HepG2 (cell line): ENCODE measurements around the gene ATG4A. TPM values are rescaled to one million over a fixed set of nuclear protein-coding genes. Genes with fewer than 3 reads are reported as not detected.

Experiments
- ATAC-seq: fragments of 200-7000 bp; cut with Tn5 transposase; 3 replicates; pipeline ENCODE4 v1.9.1; 2020; ENCODE audit warnings: mild to moderate bottlenecking, moderate library complexity
- BruUV-seq: library from RNA; stranded (reverse); fragments of 400-500 nt; replicated peaks from 2 replicates; lab custom pipeline; 2021; lab: Mats Ljungman, UMichigan
- CTCF ChIA-PET: fragments of 300-600 bp; formaldehyde crosslinking; extraction: SDS; loops from one replicate; lab custom pipeline; 2021; ENCODE audit warnings: low total read pairs, inconsistent platforms, low intra/inter-chr PET ratio; lab: Yijun Ruan, JAX
- POLR2A ChIA-PET: fragments of 350-600 bp; sonication (Branson Sonifier 250); formaldehyde crosslinking; loops from one replicate; lab custom pipeline; 2020; ENCODE audit warnings: antibody characterized with exemption, inconsistent platforms; lab: Yijun Ruan, JAX
- DNase-seq: peaks from one replicate; pipeline ENCODE4 v3.0.0-alpha.2; 2015; ENCODE audit warnings: low spot score
- FAIRE-seq: peaks from 3 replicates; lab custom pipeline; 2011; peaks lifted over from hg19 to GRCh38; lab: Jason Lieb, UNC
- H2AFZ ChIP-seq: one replicate; pipeline ENCODE4 v1.6.1; 2011; ENCODE audit warnings: low read length, inconsistent platforms
- H3K27ac ChIP-seq: fragments of 300-600 bp; 3 replicates; pipeline ENCODE4 v1.8.0; 2011; ENCODE audit warnings: mixed run types, mild to moderate bottlenecking, mixed read lengths, low read length, inconsistent platforms; ENCODE audit not compliant: insufficient read depth; ENCODE audit errors: extremely low read length
- H3K27me3 ChIP-seq, 2 experiments: fragments of 200-600 bp in 1 of 2; 2 replicates in 1 of 2; 3 replicates in 1 of 2; pipeline versions ENCODE4 v1.6.0 to v1.8.0; 2011; ENCODE audit warnings: low read length in 2 of 2, mild to moderate bottlenecking in 2 of 2, moderate library complexity in 2 of 2, inconsistent platforms in 1 of 2; ENCODE audit not compliant: insufficient read depth in 2 of 2, control insufficient read depth in 1 of 2
- H3K36me3 ChIP-seq, 2 experiments: fragments of 200-600 bp in 1 of 2; replicated peaks in 1 of 2; 2 replicates in 1 of 2; 3 replicates in 1 of 2; pipeline versions ENCODE4 v1.5.1 to v1.8.0; 2011; ENCODE audit warnings: low read length in 2 of 2, inconsistent platforms in 1 of 2; ENCODE audit not compliant: insufficient read depth in 2 of 2, control insufficient read depth in 1 of 2
- H3K4me1 ChIP-seq: 2 replicates; pipeline ENCODE4 v1.5.1; 2012; ENCODE audit warnings: low read length, inconsistent platforms; ENCODE audit not compliant: insufficient read depth
- H3K4me2 ChIP-seq: 2 replicates; pipeline ENCODE4 v1.6.0; 2011; ENCODE audit warnings: low read depth, low read length, inconsistent platforms
- H3K4me3 ChIP-seq, 3 experiments: fragments of 200-600 bp in 1 of 3; sonication (generic), shearing (Covaris generic) in 1 of 3; replicated peaks in 1 of 3; 2 replicates each; pipeline ENCODE4 v1.5.1; 2011 to 2016; ENCODE audit warnings: low read length in 3 of 3, inconsistent platforms in 2 of 3, low read depth in 2 of 3, mild to moderate bottlenecking in 2 of 3, control low read depth in 1 of 3, mixed read lengths in 1 of 3; ENCODE audit not compliant: insufficient read depth in 1 of 3
- H3K79me2 ChIP-seq: one replicate; pipeline ENCODE4 v1.6.1; 2011; ENCODE audit warnings: low read length, inconsistent platforms; ENCODE audit not compliant: insufficient read depth
- H3K9ac ChIP-seq: 2 replicates; pipeline ENCODE4 v1.6.0; 2011; ENCODE audit warnings: mild to moderate bottlenecking, low read depth, low read length, inconsistent platforms; ENCODE audit not compliant: insufficient read depth
- H3K9me3 ChIP-seq: 2 replicates; pipeline ENCODE4 v1.5.1; 2012; ENCODE audit warnings: mild to moderate bottlenecking, low read length
- H4K20me1 ChIP-seq: 2 replicates; pipeline ENCODE4 v1.6.0; 2011; ENCODE audit warnings: inconsistent platforms, mild to moderate bottlenecking, low read length, moderate library complexity; ENCODE audit not compliant: insufficient read depth
- ATF4 ChIP-seq, 2 experiments: fragments of 450-650 bp in 1 of 2; sonication (generic) in 1 of 2; formaldehyde crosslinking; IDR thresholded peaks; 2 replicates each; pipeline versions ENCODE4 v1.5.0 to v1.8.0; 2020 to 2022; ENCODE audit warnings: mild to moderate bottlenecking in 1 of 2, missing genetic modification reagents in 1 of 2
- EHMT2 ChIP-seq: fragments of 200-600 bp; sonication (generic); IDR thresholded peaks from 2 replicates; pipeline ENCODE4 v1.7.0; 2017; ENCODE audit warnings: antibody characterized with exemption, low read depth, low read length, borderline replicate concordance
- GATAD2A ChIP-seq: IDR thresholded peaks from 2 replicates; pipeline ENCODE4 v1.6.1; 2016
- MED13 ChIP-seq: sonication (generic); formaldehyde crosslinking; IDR thresholded peaks from 2 replicates; pipeline ENCODE4 v1.5.0; 2020; ENCODE audit warnings: missing genetic modification reagents
- NAIF1 ChIP-seq: sonication (generic); formaldehyde crosslinking; IDR thresholded peaks from 2 replicates; pipeline ENCODE4 v1.5.0; 2020; ENCODE audit warnings: mild to moderate bottlenecking, missing genetic modification reagents, borderline replicate concordance
- NCOA5 ChIP-seq: sonication (generic); formaldehyde crosslinking; IDR thresholded peaks from 2 replicates; pipeline ENCODE4 v1.4.0; 2020; ENCODE audit warnings: missing genetic modification reagents
- NFIB ChIP-seq: sonication (generic); formaldehyde crosslinking; IDR thresholded peaks from 2 replicates; pipeline ENCODE4 v1.9.0; 2021; ENCODE audit warnings: missing genetic modification reagents, mild to moderate bottlenecking, borderline replicate concordance
- NR3C1 ChIP-seq: sonication (generic); formaldehyde crosslinking; IDR thresholded peaks from 2 replicates; pipeline ENCODE4 v1.4.0; 2020; ENCODE audit warnings: missing genetic modification reagents
- PHF20 ChIP-seq: sonication (generic); formaldehyde crosslinking; IDR thresholded peaks from 2 replicates; pipeline ENCODE4 v1.5.0; 2020; ENCODE audit warnings: mild to moderate bottlenecking, missing genetic modification reagents
- SCMH1 ChIP-seq: sonication (generic); formaldehyde crosslinking; IDR thresholded peaks from 2 replicates; pipeline ENCODE4 v1.9.0; 2021; ENCODE audit warnings: missing genetic modification reagents, mild to moderate bottlenecking, borderline replicate concordance
- SIX4 ChIP-seq: sonication (generic); formaldehyde crosslinking; IDR thresholded peaks from 2 replicates; pipeline ENCODE4 v1.4.0; 2020; ENCODE audit warnings: missing genetic modification reagents
- SOX13 ChIP-seq, 3 experiments: fragments of 450-650 bp in 1 of 3; sonication (generic) in 1 of 3; formaldehyde crosslinking in 1 of 3; IDR thresholded peaks in 2 of 3; conservative IDR thresholded peaks in 1 of 3; 2 replicates each; pipeline versions ENCODE4 v1.5.0 to v1.6.1; 2016 to 2020; ENCODE audit warnings: antibody characterized with exemption in 1 of 3, mild to moderate bottlenecking in 1 of 3, missing compliant biosample characterization in 1 of 3, missing genetic modification reagents in 1 of 3, moderate library complexity in 1 of 3
- ZBTB37 ChIP-seq: sonication (generic); formaldehyde crosslinking; IDR thresholded peaks from 2 replicates; pipeline ENCODE4 v1.4.0; 2020; ENCODE audit warnings: mild to moderate bottlenecking, missing genetic modification reagents
- ZFX ChIP-seq: sonication (generic); formaldehyde crosslinking; IDR thresholded peaks from 2 replicates; pipeline ENCODE4 v1.4.0; 2020; ENCODE audit warnings: mild to moderate bottlenecking, low read depth, missing genetic modification reagents, moderate library complexity
- ZMYM3 ChIP-seq: sonication (generic); formaldehyde crosslinking; IDR thresholded peaks from 2 replicates; pipeline ENCODE4 v1.5.1; 2020; ENCODE audit warnings: mild to moderate bottlenecking, missing genetic modification reagents
- ZNF441 ChIP-seq: sonication (generic); formaldehyde crosslinking; IDR thresholded peaks from 2 replicates; pipeline ENCODE4 v1.7.0; 2021; ENCODE audit warnings: missing genetic modification reagents, borderline replicate concordance
- ZNF660 ChIP-seq: sonication (generic); formaldehyde crosslinking; IDR thresholded peaks from 2 replicates; pipeline ENCODE4 v1.5.1; 2020; ENCODE audit warnings: mild to moderate bottlenecking, low read depth, missing genetic modification reagents, borderline replicate concordance
- ZNF780A ChIP-seq: sonication (generic); formaldehyde crosslinking; IDR thresholded peaks from 2 replicates; pipeline ENCODE4 v1.8.0; 2022; ENCODE audit warnings: mild to moderate bottlenecking, missing genetic modification reagents, moderate library complexity
- ZNF83 ChIP-seq: sonication (generic); formaldehyde crosslinking; IDR thresholded peaks from 2 replicates; pipeline ENCODE4 v1.4.0; 2020; ENCODE audit warnings: missing genetic modification reagents, mild to moderate bottlenecking, borderline replicate concordance
- WGBS: methylation state at CpG from one replicate; pipeline ENCODE4 v1.1.6; 2017; ENCODE audit warnings: low lambda C conversion rate; 5-methylcytosine and 5-hydroxymethylcytosine counted together
- in situ Hi-C: cut with HindIII; loops from 2 replicates; pipeline ENCODE4 v1.10.0; 2017; ENCODE audit warnings: low pct_unique_long_range_greater_than_20kb; ENCODE audit not compliant: extremely low pct_ligation_motif_present
- intact Hi-C: fragments of 100-400 bp; cut with micrococcal nuclease; formaldehyde crosslinking; loops from one replicate; pipeline ENCODE4 v1.10.0; 2022; ENCODE audit not compliant: unreplicated experiment
- polyA plus RNA-seq, 8 experiments: library from polyadenylated mRNA; depleted of rRNA in 3 of 8; stranded (reverse) in 7 of 8; unstranded in 1 of 8; fragments of >200 nt; fragmentation: Illumina TruSeq in 4 of 8; extraction: Trizol in 4 of 8; gene quantifications; 2 replicates each; pipeline versions ENCODE4 v1.2.1 to v1.2.3, GENCODE V29; 2011 to 2016; ENCODE audit warnings: low read depth in 4 of 8, missing spikeins in 1 of 8, mixed read lengths in 1 of 8; ENCODE audit not compliant: insufficient read depth in 1 of 8
- total RNA-seq, 5 experiments: library from RNA; depleted of rRNA; stranded (reverse); fragments of >200 nt; fragmentation: Illumina TruSeq; extraction: Trizol; gene quantifications; 2 replicates each; pipeline ENCODE4 v1.2.3, GENCODE V29; 2016; ENCODE audit warnings: low read depth in 1 of 5

Gene ATG4A
- total and polyA plus RNA-seq, 2 of the 13 experiments (the other 11 are each of a cell fraction or from before 2014, with no cell fraction given), result 3.3 to 6.3 TPM

GRCh38 chrX:108171671-108172070 is 80.1 kb downstream of the ATG4A start:
- CTCF ChIA-PET, result no interaction called here
- Histone ChIP-seq H3K79me2 (no peaks in the 10 kb centered on the region), H3K27ac (no peak overlapping the region)
- no peak for ATAC-seq
- intact Hi-C loops, result no loop called here
- TF ChIP-seq SOX13 (IDR thresholded peaks at IDR 0.05) (no peak), SOX13 (CRISPR knock-in tag; conservative IDR thresholded peaks at IDR 0.05 in 1 of 2, IDR thresholded peaks at IDR 0.05 in 1 of 2) (no peak), PHF20 (CRISPR knock-in tag) (no peak), ZMYM3 (CRISPR knock-in tag) (no peak), ZNF441 (no peak), ZNF780A (CRISPR knock-in tag) (no peak), NAIF1 (CRISPR knock-in tag) (no peak), SIX4 (CRISPR knock-in tag) (no peak), ZFX (CRISPR knock-in tag) (no peak), NR3C1 (CRISPR knock-in tag) (no peak), EHMT2 (no peak), SCMH1 (CRISPR knock-in tag) (no peak), ZNF660 (CRISPR knock-in tag) (no peak), ZBTB37 (CRISPR knock-in tag) (no peak), ATF4 (CRISPR knock-in tag; IDR thresholded peaks at IDR 0.05) (no peak), MED13 (no peak), NFIB (CRISPR knock-in tag) (no peak), NCOA5 (CRISPR knock-in tag) (no peak), ZNF83 (no peak), GATAD2A (no peak)
- TF ChIP-seq, all 625 proteins: peak for 0
- Histone ChIP-seq H3K27me3 (no peaks in the 10 kb centered on the region), H3K9me3 (no peaks in the 10 kb centered on the region), H3K4me1 (no peaks in the 10 kb centered on the region), H2AFZ (no peak overlapping the region), H3K4me3 (no peak overlapping the region), H3K4me2 (no peak overlapping the region), H4K20me1 (no peaks in the 10 kb centered on the region), H3K36me3 (no peaks in the 10 kb centered on the region), H3K9ac (no peak overlapping the region)
- BruUV-seq, result no TSS peak
- 79% methylated on average over 2 of the region's 4 CpGs for WGBS
- no peak for DNase-seq
- no peak for FAIRE-seq
- in situ Hi-C loops, result no loop called here
- POLR2A ChIA-PET, result no interaction called here
